Measurements from ENCODE around the gene CCDC170.

CCDC170 gene

GRCh38 chr6:151546941-151547659 lies 53.3 kb downstream of the CCDC170 start:
- DNase-seq: no peak

GRCh38 chr6:151548201-151548600 lies 54.4 kb downstream of the CCDC170 start:
- DNase-seq: no peak

GRCh38 chr6:151549790-151550189 lies 56.0 kb downstream of the CCDC170 start:
- no peak for DNase-seq

GRCh38 chr6:151550618-151551017 lies 56.8 kb downstream of the CCDC170 start:
- no peak for DNase-seq

GRCh38 chr6:151551223-151551857 lies 57.5 kb downstream of the CCDC170 start:
- DNase-seq: no peak

GRCh38 chr6:151553416-151554165 lies 59.8 kb downstream of the CCDC170 start:
- no peak for DNase-seq

GRCh38 chr6:151561238-151561637 lies 67.4 kb downstream of the CCDC170 start:
- DNase-seq: no peak

- DNase-seq: no peak
Measured at GRCh38 chr6:151564654-151565053, 70.8 kb downstream of the CCDC170 start.

- DNase-seq: no peak
Measured at GRCh38 chr6:151565940-151566339, 72.1 kb downstream of the CCDC170 start.

- no peak for DNase-seq
Measured at GRCh38 chr6:151566557-151566956, 72.7 kb downstream of the CCDC170 start.

GRCh38 chr6:151576633-151577032 lies 82.8 kb downstream of the CCDC170 start:
- no peak for DNase-seq

GRCh38 chr6:151577257-151577656 lies 83.4 kb downstream of the CCDC170 start:
- DNase-seq: no peak

- no peak for DNase-seq
Measured at GRCh38 chr6:151585741-151586140, 91.9 kb downstream of the CCDC170 start.

- no peak for DNase-seq
Measured at GRCh38 chr6:151589667-151590066, 95.8 kb downstream of the CCDC170 start.

GRCh38 chr6:151590742-151591141 lies 96.9 kb downstream of the CCDC170 start:
- DNase-seq: no peak

GRCh38 chr6:151592449-151593159 lies 98.8 kb downstream of the CCDC170 start:
- no peak for DNase-seq

GRCh38 chr6:151609146-151609902 lies 115.5 kb downstream of the CCDC170 start:
- DNase-seq: no peak

GRCh38 chr6:151610326-151610725 lies 116.5 kb downstream of the CCDC170 start:
- DNase-seq: no peak

- no peak for DNase-seq
Measured at GRCh38 chr6:151614630-151615029, 120.8 kb downstream of the CCDC170 start.

GRCh38 chr6:151616091-151616513 lies 122.3 kb downstream of the CCDC170 start:
- no peak for DNase-seq

- DNase-seq: no peak
Measured at GRCh38 chr6:151616600-151616999, 122.8 kb downstream of the CCDC170 start.

- no peak for DNase-seq
Measured at GRCh38 chr6:151617539-151617938, 123.7 kb downstream of the CCDC170 start.

All from T1000 (cell line).